Measurements from ENCODE around the gene PBOV1.

Gene PBOV1

DNA sequence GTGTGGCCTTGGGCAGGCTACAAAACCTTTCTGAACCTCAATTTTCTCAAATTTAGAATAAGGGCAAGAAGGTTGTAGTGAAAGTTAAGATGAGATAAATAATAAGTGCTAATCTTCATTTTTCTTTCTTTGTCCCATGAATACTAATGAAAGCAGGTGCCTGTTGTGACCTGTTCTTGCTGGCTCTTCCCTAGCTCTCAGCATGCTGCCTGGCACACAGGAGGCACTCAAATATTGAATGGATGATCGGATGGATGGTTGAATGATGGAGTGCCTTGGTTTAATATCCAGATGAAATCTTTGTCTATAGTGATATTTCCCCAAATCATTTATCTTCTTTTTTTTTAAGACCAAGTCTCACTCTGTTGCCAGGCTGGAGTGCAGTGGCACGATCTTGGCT lies 15.0 kb downstream of the PBOV1 start:
- DNase-seq: no peak

DNA sequence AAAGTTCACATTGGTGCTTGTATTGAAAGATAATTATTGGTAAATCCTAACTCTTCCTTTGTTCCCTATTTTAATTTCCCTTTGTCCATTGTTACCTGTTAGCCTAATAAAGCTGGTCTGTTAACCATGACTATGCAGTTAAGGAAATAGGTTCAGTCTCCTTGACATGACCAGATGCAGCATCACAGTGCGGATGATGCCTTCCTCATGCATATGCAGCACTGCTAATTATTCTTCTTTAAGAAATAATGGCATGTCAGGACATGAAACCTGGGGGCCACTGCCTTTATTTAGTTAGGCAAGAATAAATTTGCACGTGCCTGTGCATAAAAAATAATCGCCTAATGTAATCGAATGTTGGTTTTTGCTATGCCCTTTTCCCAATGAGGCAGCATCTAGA lies 16.5 kb downstream of the PBOV1 start:
- no peak for DNase-seq

DNA sequence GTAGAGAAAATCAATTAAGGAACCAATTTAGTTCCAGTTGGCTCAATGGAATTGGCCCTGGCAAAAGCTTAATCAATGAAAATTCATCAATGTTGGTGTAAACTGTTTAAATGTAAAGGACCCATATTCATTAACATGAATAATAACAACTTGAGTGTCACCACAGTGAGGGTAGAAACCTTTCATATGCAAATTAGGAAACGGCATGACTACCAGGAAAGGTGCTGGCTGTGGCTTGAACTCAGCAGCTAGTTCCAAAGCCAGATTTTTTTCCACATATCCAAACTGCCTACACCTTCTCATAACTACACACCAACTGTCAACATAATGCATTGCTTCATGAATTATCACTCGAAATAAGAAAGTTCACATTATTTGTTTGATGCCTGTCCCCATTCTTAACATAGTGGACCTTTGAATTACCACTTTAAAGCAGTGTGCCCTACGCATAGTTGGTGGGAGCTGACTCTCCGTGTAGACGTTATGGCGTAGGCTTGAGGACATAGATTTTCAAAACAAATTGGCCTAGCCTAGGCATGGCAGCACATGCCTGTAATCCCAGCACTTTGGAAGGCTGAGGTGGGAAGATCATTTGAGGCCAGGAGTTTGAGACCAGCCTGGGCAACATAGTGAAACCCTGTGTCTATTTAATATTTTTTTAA lies 19.7 kb downstream of the PBOV1 start:
- DNase-seq: no peak

DNA sequence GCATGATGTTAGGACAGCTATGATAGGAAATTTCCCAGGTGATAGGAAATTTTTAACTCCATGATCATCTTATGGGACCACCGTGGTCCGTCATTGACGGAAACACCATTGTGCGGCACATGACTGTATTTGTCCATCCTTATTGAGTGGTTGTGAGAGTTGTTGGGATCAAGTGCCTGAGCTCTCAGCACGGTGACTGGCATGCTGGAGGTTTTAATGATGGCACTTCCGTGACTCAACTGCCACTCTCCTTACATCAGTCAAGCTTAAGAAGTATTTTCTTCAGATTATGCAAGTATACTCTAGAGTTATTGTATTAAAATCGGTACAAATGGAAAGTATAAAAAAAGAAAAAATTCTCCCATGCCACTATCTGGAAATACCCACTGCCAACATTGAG lies 20.7 kb downstream of the PBOV1 start:
- no peak for DNase-seq

DNA sequence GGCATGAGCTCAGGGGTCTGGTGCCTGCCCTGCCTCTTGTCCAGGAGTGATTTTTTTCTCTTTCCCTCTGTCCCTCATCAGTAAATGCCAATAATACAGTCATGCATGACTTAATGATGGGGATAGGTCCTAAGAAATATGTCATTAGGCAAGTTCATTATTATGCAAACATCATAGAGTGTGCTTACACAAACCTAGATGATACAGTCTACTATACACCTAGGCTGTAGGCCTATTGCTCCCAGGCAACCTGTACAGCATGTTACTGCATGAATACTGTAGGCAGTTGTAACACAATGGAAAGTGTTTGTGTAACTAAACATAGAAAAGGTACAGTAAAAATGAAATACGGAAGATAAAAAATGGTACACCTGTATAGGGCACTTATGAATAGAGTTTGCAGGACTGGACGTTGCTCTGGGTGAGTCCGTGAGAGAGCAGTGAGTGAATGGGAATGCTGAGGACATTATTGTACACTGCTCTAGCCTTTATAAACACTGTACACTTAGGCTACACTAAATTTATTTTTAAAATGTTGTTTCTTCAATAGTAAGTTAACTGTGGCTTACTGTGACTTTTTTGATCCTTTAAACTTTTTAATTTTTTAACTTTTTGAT lies 22.1 kb downstream of the PBOV1 start:
- no peak for DNase-seq

DNA sequence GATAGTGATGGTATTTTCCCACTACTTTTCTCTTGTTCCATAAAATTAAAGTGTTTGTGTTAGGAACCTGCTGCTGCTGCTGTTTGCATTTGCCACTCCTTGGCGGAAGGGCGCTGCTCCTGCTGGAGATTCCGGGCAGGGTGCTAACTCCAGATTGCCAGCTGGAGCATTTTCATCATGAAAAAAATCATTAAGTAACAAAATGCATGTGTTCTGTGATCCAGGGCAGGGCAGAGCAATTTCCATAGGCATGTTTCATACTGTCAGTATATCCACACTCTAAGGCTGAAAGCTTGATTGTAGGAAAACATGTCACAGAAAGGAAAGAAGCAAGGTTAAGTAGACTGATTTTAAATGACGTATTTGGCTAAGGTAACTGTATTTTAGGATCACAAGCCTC lies 24.0 kb downstream of the PBOV1 start:
- no peak for DNase-seq

DNA sequence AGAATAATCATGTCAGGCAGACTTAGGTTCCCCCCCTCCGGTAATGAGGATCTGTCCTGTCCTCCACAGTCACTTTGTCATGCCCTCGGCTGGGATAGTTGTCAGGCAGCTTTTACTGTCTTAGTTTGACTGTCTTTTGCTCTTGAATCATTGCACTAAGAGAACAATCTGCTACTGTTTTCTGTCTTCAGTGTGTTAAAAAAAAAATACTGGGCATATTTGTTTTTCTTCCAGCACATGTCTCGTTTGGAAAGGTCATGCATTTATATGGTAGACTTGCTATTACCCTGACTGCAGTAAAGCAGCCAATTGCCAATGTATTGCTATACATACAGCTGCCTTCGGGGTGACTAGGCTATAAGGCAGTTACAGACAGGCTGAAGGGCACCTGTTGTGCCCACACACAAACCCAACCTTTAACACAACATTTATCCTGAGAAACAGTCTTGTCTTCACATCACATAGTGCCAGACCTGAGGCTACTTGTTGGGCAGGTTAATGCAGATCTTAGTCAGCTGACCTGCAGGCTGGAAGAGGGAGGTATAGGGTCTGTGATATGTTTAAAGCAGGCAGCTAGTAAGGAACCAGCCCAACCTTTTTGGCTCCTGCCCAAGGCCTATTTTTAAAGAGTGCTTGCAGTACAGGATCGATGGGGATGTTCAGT lies 29.9 kb downstream of the PBOV1 start:
- no peak for DNase-seq

DNA sequence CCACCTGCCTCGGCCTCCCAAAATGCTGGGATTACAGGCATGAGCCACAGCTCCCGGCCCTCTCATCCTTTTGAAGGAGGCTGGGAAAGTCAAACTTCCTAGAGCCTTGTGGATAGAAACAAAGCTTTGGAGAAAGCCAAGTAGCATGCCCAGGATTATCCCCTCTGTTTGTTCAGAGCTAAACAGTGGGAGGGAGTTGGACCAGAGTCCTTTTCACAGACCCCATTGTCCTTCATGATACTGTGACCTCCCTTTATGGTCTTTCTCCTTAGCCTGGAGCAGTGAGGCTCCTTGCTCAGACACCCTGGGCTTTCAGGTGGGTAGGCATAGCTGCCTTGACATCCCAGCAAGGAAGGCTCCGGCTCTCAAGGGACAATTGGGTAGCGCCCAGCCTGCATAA lies 31.1 kb downstream of the PBOV1 start:
- DNase-seq: no peak

DNA sequence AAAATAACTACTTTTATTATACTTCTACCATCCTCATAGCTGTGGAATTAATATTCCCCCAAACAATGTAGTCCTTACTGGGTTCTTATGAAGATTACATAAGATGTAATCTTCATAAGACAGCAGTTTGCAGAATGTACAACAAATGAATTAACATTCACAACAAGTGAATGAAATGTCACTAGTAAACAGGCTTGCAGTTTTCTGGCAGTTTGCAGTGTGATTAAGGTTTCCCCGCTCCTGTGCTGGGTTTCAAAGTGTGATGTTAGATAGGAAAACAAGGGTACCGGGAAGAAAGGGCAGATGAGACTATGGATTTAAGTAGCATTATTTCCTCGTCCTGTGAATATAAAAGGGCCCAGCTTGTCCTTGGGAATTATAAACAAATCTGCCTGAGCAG lies 34.1 kb downstream of the PBOV1 start:
- DNase-seq: no peak

DNA sequence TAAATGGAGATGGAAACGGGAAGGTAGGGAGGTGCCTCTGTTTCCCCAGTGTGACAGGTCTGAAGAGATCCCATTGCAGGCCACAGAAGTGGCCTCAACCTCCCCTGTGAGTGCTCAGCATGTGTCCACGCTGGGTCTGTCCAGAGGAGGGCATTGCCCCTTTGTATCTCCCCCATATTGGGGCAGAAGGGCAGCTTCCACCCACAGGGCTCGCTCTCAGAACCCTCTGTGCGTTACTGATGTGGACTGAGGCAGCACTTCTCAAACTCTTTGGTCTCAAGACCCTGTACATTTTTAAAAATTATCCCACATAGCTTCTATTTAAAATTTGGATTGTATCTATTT lies 34.5 kb downstream of the PBOV1 start:
- no peak for DNase-seq

DNA sequence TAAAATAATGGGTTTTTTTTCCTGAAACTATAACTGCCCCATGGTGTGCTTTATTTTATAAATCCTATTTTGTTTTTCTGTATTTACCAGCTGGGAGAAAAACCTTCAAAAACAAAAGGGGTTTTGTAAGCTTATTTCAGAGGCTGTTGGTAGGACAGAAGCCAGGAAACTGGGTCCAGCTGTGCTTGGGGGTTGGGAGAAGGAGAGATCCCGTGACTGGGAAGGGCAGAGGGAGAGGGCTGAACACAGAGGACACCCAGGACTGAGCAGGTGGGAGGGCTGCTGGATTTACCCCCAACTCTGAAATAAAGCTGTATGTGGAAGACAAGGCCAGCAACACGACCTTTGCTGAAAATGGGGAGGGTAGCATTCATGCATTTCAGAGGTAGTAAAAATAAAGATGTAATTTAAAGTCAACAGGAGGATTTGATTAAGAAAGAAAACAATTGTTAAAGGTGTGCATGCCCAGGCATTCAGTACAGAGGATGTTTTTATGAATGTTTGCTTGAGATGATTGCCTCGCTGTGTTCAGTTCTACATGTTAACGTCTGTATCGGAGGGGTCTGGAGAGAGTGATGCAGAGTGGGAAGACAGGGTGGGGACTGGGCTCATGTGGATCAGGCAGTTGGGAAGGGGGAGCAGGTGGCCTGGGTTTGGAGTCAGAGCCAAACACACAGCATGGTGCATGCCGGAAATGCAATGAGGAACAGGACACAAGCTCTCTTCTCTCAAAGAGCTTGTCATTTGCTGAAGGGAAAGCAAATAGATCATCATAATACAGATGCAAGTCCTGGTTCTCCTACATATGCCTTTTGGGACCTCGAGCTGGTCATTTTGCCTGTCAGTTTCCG lies 35.1 kb downstream of the PBOV1 start:
- DNase-seq: no peak

DNA sequence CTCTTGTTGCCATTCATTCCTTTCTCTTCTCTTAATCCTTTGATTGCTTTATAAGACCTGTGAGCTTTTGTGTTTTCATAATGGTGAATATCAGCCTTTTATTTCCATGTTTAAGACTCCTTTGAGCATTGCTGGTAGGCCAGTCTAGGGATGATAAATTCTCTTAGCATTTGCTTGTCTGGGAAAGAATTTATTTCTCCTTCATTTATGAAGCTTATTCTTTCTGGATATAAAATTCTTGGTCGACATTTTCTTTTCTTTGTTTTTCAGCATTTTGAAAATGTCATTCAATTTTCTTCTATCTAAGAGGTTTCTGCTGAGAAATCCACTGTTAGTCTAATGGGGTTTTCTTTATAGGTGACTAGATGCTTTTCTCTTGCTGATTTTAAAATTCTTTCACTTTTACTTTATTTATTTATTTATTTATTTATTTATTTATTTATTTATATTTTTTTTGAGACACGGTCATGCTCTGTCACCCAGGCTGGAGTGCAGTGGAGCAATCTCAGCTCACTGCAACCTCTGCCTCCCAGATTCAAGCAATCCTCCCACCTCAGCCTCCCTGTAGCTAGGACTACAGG lies 41.5 kb downstream of the PBOV1 start:
- DNase-seq: no peak

DNA sequence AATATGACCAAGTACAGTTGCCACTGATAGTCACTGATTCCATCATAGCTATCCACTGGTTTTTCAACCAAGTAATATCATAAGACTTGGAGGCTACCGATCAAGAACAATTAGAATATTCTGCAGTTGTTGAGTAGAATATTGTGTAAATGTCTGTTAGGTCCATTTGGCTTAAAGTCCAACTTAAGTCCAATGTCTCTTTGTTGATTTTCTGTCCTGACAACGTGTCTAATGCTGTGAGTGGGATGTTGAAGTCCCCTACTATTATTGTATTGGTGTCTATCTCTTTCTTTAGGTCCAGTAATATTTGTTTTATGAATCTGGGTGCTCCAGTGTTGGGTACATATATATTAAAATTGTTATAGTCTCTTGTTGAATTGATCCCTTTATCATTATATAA lies 42.7 kb downstream of the PBOV1 start:
- no peak for DNase-seq

All from stimulated activated CD4-positive, alpha-beta T cell treated with anti-CD3 and anti-CD28 coated beads, Interleukin-12 subunit alpha, Interleukin-12 subunit beta, amount 100 ng/mL, for 4 hours (primary cell).